NCI-H1105 (cell line): ENCODE results near the gene TSHZ1.

Experiments used
- DNase-seq: peaks from one replicate; lab custom pipeline; 2025; lab: John Stamatoyannopoulos, UW

The TSHZ1 gene, protein sequence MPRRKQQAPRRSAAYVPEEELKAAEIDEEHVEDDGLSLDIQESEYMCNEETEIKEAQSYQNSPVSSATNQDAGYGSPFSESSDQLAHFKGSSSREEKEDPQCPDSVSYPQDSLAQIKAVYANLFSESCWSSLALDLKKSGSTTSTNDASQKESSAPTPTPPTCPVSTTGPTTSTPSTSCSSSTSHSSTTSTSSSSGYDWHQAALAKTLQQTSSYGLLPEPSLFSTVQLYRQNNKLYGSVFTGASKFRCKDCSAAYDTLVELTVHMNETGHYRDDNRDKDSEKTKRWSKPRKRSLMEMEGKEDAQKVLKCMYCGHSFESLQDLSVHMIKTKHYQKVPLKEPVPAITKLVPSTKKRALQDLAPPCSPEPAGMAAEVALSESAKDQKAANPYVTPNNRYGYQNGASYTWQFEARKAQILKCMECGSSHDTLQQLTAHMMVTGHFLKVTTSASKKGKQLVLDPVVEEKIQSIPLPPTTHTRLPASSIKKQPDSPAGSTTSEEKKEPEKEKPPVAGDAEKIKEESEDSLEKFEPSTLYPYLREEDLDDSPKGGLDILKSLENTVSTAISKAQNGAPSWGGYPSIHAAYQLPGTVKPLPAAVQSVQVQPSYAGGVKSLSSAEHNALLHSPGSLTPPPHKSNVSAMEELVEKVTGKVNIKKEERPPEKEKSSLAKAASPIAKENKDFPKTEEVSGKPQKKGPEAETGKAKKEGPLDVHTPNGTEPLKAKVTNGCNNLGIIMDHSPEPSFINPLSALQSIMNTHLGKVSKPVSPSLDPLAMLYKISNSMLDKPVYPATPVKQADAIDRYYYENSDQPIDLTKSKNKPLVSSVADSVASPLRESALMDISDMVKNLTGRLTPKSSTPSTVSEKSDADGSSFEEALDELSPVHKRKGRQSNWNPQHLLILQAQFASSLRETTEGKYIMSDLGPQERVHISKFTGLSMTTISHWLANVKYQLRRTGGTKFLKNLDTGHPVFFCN (N-terminal part only)

GRCh38 chr18:75210274-75211001, at the start of gene TSHZ1:
Gene TSHZ1, plus strand, starts transcription at chr18:75210797. Its CDS starts 1,080 bp downstream, at chr18:75211877.
- DNase-seq: peak; percentile 82

GRCh38 chr18:75161256-75162028, 49.2 kb upstream of the TSHZ1 start:
- no peak for DNase-seq

DNA sequence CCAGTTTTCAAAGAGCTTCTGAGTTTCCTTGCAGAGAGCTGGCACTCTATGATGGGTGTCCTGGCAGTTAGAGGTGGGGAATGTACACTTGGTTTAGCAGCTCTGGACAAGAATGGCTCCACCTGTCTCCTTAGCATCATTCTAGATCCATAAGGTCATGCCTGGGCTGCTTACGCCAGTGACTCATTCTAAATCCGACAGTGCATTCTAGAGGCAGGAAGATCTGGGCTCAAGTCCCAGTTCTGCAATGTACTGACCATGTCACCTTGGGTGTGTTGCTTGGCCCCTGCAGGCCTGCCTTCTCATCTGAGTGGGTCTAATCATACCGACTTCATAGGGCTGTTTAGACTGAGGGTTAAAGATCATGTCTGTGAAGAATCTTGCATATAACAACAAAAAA, 48.1 kb upstream of the TSHZ1 start:
- no peak for DNase-seq

- DNase-seq: no peak
Observed at GRCh38 chr18:75162978-75163377, 47.6 kb upstream of the TSHZ1 start.

- DNase-seq: no peak
Observed at GRCh38 chr18:75163736-75164135, 46.9 kb upstream of the TSHZ1 start.

- DNase-seq: no peak
Observed at GRCh38 chr18:75164479-75164878, 46.1 kb upstream of the TSHZ1 start.

- DNase-seq: no peak
Observed at GRCh38 chr18:75165926-75166325, 44.7 kb upstream of the TSHZ1 start.

GRCh38 chr18:75167137-75167536, 43.5 kb upstream of the TSHZ1 start:
- DNase-seq: no peak

- DNase-seq: no peak
Observed at GRCh38 chr18:75167759-75168618, 42.6 kb upstream of the TSHZ1 start.

DNA sequence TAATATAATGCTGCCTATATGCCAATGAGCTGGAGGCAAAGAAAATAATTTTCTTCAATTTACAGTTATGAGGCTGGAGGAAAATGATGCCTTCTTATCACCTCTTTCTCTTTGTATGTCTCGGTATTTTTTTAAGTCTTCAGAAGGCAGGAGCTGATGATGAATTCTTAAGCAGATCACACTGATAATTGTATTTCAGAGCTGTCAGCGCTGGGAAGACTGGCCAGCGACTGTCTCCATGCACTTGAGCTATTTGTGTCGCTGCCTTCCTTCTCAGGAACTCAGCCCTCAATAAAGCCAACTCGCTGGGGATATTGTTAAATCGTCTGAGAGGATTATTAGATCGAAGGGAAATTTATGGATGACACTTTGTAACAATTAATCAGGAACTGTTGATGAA, 42.0 kb upstream of the TSHZ1 start:
- no peak for DNase-seq

DNA sequence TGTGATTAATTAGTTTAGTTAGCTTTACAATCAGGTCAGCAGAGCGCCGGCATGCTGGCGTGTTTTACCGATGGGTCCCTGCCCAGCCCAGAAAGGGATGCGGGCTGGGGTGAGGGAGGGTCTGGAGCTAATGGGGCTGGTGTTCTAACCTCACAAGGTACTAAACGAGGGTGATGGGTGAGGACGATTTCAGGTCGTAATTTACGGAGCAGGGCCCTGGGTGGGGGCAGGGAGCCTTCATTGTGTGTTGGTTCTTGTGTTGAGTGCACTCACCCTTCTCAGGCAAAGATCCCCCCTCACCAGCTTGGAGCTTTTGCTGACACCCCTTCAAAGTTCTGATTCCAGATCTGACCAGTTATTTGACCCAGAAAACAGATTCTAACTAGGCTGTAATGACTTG, 41.2 kb upstream of the TSHZ1 start:
- DNase-seq: no peak

- no peak for DNase-seq
Observed at GRCh38 chr18:75170022-75170789, 40.4 kb upstream of the TSHZ1 start.

- no peak for DNase-seq
Observed at GRCh38 chr18:75170916-75171315, 39.7 kb upstream of the TSHZ1 start.

DNA sequence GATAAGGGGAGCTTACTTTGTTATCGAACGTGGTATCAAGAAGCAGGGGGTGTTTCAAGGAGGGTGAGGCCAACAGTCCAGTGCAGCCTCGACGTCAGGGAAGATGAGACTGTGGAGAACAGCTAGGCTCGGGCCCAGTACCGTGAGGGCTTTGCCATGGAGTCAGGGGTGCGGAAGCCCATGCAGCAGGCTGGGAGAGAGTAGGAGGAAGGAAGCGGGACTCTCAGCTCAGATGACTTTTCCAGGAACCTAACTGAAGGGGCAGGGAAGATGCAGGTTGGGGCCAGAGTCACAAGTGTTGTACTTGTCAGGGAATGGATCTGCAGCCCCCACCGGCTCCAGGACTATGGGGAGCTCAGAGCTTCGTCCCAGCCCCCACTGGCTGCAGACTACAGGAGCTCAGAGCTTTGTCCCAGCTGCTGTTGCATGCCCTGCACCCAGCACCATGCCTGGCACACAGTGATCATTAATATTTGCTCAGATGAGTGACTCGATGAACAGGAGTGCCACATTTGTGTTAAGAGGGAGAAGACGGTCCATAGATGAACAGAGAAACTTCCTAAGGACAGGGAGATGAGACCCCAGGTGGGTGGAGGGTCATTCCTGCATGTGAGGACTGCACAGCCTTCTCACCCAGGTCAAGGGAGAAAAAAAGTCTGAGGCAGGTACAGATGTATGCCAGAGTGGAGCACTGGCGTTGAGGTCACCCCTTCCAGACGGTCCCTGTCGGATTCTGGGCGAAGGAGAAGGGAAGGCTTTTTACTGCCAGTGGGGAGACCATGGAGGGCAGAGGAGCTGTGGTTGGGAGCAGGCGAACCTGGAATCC, 38.1 kb upstream of the TSHZ1 start:
- DNase-seq: no peak

DNA sequence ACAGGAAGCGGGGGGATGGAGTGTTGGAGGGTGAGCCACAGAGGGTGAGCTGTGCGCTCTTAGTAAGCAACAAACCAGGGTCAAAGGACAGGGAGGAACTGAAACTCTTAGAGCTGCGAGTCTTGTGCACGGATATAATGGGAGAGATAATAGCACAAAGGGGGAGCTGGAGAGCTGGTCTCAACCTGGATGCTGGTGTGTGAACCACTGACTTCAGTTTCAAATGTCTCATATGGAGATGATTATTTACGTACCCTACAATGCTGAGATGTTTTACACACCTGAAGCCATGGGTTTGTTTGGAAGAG, 37.5 kb upstream of the TSHZ1 start:
- no peak for DNase-seq

GRCh38 chr18:75173738-75174137, 36.9 kb upstream of the TSHZ1 start:
- no peak for DNase-seq

- DNase-seq: no peak
Observed at GRCh38 chr18:75176849-75177248, 33.7 kb upstream of the TSHZ1 start.

- no peak for DNase-seq
Observed at GRCh38 chr18:75178376-75178775, 32.2 kb upstream of the TSHZ1 start.
